Nephron progenitor cell (in vitro differentiated cells): ENCODE measurements around the gene LILRA5.

Source experiments
- DNase-seq: peaks from one replicate; pipeline ENCODE4 v3.0.0; 2021
- H3K27ac Mint-ChIP-seq: 2 replicates; pipeline ENCODE4 v1.8.0; 2021; ENCODE audit warnings: mild to moderate bottlenecking, moderate library complexity, mixed read lengths
- H3K27me3 Mint-ChIP-seq: 2 replicates; pipeline ENCODE4 v1.8.0; 2021; ENCODE audit warnings: mild to moderate bottlenecking, low read depth, mixed read lengths; ENCODE audit not compliant: poor library complexity
- H3K36me3 Mint-ChIP-seq: 2 replicates; pipeline ENCODE4 v1.8.0; 2021; ENCODE audit warnings: low read depth, mixed read lengths
- H3K4me1 Mint-ChIP-seq: 2 replicates; pipeline ENCODE4 v1.8.0; 2021; ENCODE audit warnings: mixed read lengths
- H3K4me3 Mint-ChIP-seq: 2 replicates; pipeline ENCODE4 v1.8.0; 2021; ENCODE audit warnings: mild to moderate bottlenecking, moderate library complexity, mixed read lengths
- H3K9me3 Mint-ChIP-seq: 2 replicates; pipeline ENCODE4 v1.8.0; 2021; ENCODE audit warnings: mild to moderate bottlenecking, moderate library complexity, mixed read lengths
- TF ChIP-seq, protein P1 (sequence below): fragments of 200-600 bp; sonication (generic); IDR thresholded peaks from 2 replicates; pipeline ENCODE4 v1.5.0; 2021; ENCODE audit warnings: antibody characterized with exemption

LILRA5 gene

DNA sequence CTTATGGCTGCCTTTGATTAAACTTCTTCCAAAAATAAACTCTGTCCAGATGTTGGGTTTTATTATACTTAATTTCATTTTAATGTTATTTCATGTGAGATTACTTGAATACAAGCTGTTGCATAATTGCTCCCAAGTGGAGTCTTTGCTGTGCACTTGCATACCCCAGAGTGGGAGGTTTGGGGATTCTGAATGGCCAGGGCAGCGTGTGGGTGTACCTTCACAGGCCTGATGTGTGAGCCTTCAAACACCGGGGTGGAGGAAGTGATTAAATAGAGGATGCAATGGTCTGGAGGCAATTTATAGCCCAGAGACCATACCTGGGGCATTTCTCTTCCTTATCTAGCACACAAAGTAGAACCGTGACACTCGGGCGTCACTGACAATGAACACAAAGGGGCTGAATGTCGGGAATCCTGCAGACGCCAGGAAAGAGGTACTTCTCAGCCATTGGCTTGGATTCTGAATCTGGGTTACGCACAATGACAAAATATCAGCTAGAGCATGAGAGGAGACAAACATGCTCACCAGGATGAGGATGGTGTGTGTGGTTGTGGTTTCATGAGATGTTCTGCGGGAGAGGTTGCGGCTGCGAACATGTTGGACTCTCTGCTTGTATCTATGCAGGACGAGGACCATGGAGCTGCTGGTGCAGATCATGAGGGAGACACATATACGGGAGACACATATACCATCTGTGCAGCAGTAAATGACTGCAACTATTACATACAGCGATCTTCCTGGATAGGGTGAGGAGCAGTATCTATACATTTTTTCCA, 7.1 kb upstream of the LILRA5 start:
- no peaks in the 10 kb centered on the region for H3K4me1 Mint-ChIP-seq
- H3K9me3 Mint-ChIP-seq: peaks cover 65% of the 10 kb centered on the region
- DNase-seq: no peak
- peaks cover 8% of the 10 kb centered on the region for H3K27me3 Mint-ChIP-seq
- H3K4me3 Mint-ChIP-seq: no peak overlapping the region
- TF ChIP-seq, protein P1, sequence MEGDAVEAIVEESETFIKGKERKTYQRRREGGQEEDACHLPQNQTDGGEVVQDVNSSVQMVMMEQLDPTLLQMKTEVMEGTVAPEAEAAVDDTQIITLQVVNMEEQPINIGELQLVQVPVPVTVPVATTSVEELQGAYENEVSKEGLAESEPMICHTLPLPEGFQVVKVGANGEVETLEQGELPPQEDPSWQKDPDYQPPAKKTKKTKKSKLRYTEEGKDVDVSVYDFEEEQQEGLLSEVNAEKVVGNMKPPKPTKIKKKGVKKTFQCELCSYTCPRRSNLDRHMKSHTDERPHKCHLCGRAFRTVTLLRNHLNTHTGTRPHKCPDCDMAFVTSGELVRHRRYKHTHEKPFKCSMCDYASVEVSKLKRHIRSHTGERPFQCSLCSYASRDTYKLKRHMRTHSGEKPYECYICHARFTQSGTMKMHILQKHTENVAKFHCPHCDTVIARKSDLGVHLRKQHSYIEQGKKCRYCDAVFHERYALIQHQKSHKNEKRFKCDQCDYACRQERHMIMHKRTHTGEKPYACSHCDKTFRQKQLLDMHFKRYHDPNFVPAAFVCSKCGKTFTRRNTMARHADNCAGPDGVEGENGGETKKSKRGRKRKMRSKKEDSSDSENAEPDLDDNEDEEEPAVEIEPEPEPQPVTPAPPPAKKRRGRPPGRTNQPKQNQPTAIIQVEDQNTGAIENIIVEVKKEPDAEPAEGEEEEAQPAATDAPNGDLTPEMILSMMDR: no peak
- no peak overlapping the region for H3K27ac Mint-ChIP-seq
- H3K36me3 Mint-ChIP-seq: no peaks in the 10 kb centered on the region

DNA sequence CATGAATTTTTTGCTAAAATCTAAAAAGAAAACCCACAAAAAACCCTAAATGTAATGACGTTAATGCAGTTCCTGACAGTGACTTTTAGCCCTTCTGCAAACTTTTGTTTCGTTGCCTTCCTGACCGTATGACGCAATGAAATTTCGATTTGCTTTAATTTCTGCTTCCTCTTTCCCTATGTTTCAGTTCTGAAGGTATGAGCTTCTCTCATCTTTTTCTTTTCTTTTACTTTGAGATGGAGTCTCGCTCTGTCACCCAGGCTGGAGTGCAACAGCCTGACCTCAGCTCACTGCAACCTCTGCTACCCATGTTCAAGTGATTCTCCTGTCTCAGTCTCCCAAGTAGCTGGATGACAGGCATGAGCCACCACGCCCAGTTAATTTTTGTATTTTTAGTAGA, 6.1 kb upstream of the LILRA5 start:
- Mint-ChIP-seq H3K4me3 (no peak overlapping the region), H3K36me3 (no peaks in the 10 kb centered on the region), H3K9me3 (peaks cover 69% of the 10 kb centered on the region), H3K27ac (no peak overlapping the region), H3K27me3 (peaks cover 8% of the 10 kb centered on the region), H3K4me1 (no peaks in the 10 kb centered on the region)
- no peak for DNase-seq
- TF ChIP-seq, protein P1: no peak

- H3K27me3 Mint-ChIP-seq: peaks cover 11% of the 10 kb centered on the region
- H3K27ac Mint-ChIP-seq: no peak overlapping the region
- no peak for DNase-seq
- peaks cover 79% of the 10 kb centered on the region for H3K9me3 Mint-ChIP-seq
- no peaks in the 10 kb centered on the region for H3K4me1 Mint-ChIP-seq
- no peak overlapping the region for H3K4me3 Mint-ChIP-seq
- H3K36me3 Mint-ChIP-seq: no peaks in the 10 kb centered on the region
- TF ChIP-seq, protein P1: no peak
Observed at GRCh38 chr19:54317965-54318240, 4.9 kb upstream of the LILRA5 start.

DNA sequence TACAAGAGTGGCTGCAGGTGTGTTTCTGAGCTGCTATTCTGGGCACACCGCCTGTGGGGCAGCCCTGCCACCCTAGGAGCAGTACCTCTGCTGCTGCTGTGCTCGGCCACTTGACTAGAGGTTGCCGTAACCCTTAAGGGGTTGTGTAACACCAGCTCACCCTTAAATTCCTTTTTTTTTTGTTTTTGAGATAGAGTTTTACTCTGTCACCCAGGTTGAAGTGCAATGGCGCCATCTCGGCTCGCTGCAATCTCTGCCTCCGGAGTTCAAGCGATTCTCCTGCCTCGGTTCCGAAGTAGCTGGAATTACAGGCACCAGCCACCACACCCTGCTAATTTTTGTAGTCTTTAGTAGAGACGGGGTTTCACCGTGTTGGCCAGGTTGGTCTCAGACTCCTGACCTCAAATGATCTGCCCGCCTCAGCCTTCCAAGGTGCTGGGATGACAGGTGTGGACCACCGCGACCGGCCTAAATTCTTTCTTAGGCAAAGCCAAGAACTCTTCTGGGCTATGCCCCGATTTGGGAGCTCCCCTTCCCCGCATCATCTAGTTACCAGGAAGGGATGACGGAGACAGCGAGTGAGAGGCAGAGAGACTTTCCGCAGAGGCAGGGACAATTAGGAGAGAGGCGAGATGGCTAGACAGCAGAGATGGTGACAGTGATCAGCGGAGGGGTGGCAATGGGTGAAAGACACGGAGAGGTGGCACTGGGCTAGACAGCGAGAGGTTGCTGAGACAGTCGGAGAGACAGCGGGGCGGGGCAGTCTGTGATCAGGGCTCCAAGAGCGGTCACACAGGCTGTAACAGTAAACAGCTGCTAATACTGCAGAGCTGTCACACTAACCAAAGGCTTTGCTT, 4.4 kb upstream of the LILRA5 start:
- H3K9me3 Mint-ChIP-seq: peaks cover 80% of the 10 kb centered on the region
- no peak for DNase-seq

DNA sequence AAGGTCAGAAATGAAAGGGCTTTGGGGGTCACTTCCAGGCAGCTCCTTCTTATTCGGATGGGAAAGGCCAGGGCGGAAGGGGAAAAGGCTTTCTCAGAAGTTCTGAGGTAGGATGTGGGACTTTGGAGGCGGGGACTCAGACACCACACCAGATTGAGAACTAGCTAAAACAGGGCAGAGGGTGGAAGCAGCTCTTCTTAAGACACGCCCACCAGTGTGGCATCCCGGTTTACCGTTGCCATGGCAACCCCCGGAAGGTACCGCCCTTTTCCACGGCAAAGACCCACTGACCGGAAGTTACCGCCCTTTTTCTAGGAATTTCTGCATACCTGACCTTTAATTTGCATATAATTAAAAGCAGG, 3.8 kb upstream of the LILRA5 start:
- no peak overlapping the region for H3K4me3 Mint-ChIP-seq
- peaks cover 12% of the 10 kb centered on the region for H3K27me3 Mint-ChIP-seq
- peaks cover 74% of the 10 kb centered on the region for H3K9me3 Mint-ChIP-seq
- H3K27ac Mint-ChIP-seq: no peak overlapping the region
- TF ChIP-seq, protein P1: no peak
- no peaks in the 10 kb centered on the region for H3K36me3 Mint-ChIP-seq
- no peaks in the 10 kb centered on the region for H3K4me1 Mint-ChIP-seq
- no peak for DNase-seq

More for the DNA sequence above, 4.4 kb upstream of the LILRA5 start:
- TF ChIP-seq, protein P1: no peak
- H3K4me3 Mint-ChIP-seq: no peak overlapping the region
- no peaks in the 10 kb centered on the region for H3K4me1 Mint-ChIP-seq
- H3K36me3 Mint-ChIP-seq: no peaks in the 10 kb centered on the region
- H3K27ac Mint-ChIP-seq: no peak overlapping the region
- H3K27me3 Mint-ChIP-seq: peaks cover 11% of the 10 kb centered on the region
